Neuronal stem cell (in vitro differentiated cells): ENCODE data around the gene FXYD5.
A peak's percentile ranks its signal among the peaks of the same experiment; 100 is the strongest.

Experiments used
- DNase-seq: peaks from one replicate; pipeline ENCODE4 v3.0.0-alpha.2; 2013; ENCODE audit warnings: low spot score
- H2AFZ ChIP-seq: one replicate; pipeline ENCODE4 v1.6.1; 2013; ENCODE audit warnings: mild to moderate bottlenecking, low read length, inconsistent platforms
- H2AK5ac ChIP-seq: 2 replicates; pipeline ENCODE4 v1.6.1; 2013; ENCODE audit warnings: low read depth, mild to moderate bottlenecking, inconsistent platforms, low read length, moderate library complexity, mixed read lengths
- H2BK120ac ChIP-seq: 2 replicates; pipeline ENCODE4 v1.6.1; 2013; ENCODE audit warnings: low read depth, mild to moderate bottlenecking, inconsistent platforms, low read length, moderate library complexity, mixed read lengths
- H2BK12ac ChIP-seq: one replicate; pipeline ENCODE4 v1.6.1; 2013; ENCODE audit warnings: low read length, inconsistent platforms
- H2BK15ac ChIP-seq: 2 replicates; pipeline ENCODE4 v1.6.1; 2013; ENCODE audit warnings: mild to moderate bottlenecking, low read length, inconsistent platforms, mixed read lengths
- H2BK5ac ChIP-seq: one replicate; pipeline ENCODE4 v1.6.1; 2013; ENCODE audit warnings: inconsistent platforms, mild to moderate bottlenecking, low read length, moderate library complexity
- H3K14ac ChIP-seq: one replicate; pipeline ENCODE4 v1.6.1; 2013; ENCODE audit warnings: low read length, inconsistent platforms
- H3K18ac ChIP-seq: 2 replicates; pipeline ENCODE4 v1.6.1; 2013; ENCODE audit warnings: low read length, inconsistent platforms
- H3K23ac ChIP-seq: 2 replicates; pipeline ENCODE4 v1.6.1; 2013; ENCODE audit warnings: low read depth, mild to moderate bottlenecking, mixed read lengths, low read length, inconsistent platforms; ENCODE audit not compliant: poor library complexity
- H3K27ac ChIP-seq: replicated peaks from 3 replicates; pipeline ENCODE4 v1.5.1; 2013; ENCODE audit warnings: low read length, inconsistent platforms
- H3K27me3 ChIP-seq, 3 experiments: 2 replicates each; pipeline ENCODE4 v1.6.1; 2013; ENCODE audit warnings: low read length in 3 of 3, mild to moderate bottlenecking in 2 of 3, inconsistent platforms in 1 of 3, low read depth in 1 of 3, mixed read lengths in 1 of 3, moderate library complexity in 1 of 3; ENCODE audit not compliant: control insufficient read depth in 3 of 3, insufficient read depth in 3 of 3
- H3K36me3 ChIP-seq, 2 donors: replicated peaks in 1 of 2; 2 replicates each; pipeline ENCODE4 v1.6.1; 2013; ENCODE audit warnings: low read length in 2 of 2; ENCODE audit not compliant: control insufficient read depth in 2 of 2, insufficient read depth in 2 of 2
- H3K4ac ChIP-seq: 2 replicates; pipeline ENCODE4 v1.6.1; 2013; ENCODE audit warnings: inconsistent platforms, mild to moderate bottlenecking, low read length, moderate library complexity
- H3K4me1 ChIP-seq, 2 donors: 1 replicate in 1 of 2; 2 replicates in 1 of 2; pipeline ENCODE4 v1.6.1; 2013; ENCODE audit warnings: low read length in 2 of 2, low read depth in 1 of 2; ENCODE audit not compliant: control insufficient read depth in 2 of 2, insufficient read depth in 1 of 2
- H3K4me2 ChIP-seq: one replicate; pipeline ENCODE4 v1.6.1; 2013; ENCODE audit warnings: mild to moderate bottlenecking, low read length, inconsistent platforms; ENCODE audit not compliant: insufficient read depth, poor library complexity, severe bottlenecking
- H3K4me3 ChIP-seq, 2 donors: 2 replicates each; pipeline ENCODE4 v1.5.1; 2013; ENCODE audit warnings: low read length in 2 of 2, mild to moderate bottlenecking in 2 of 2, inconsistent platforms in 1 of 2, moderate library complexity in 1 of 2
- H3K79me1 ChIP-seq: one replicate; pipeline ENCODE4 v1.6.1; 2013; ENCODE audit warnings: low read depth, mild to moderate bottlenecking, inconsistent platforms, low read length, moderate library complexity
- H3K9ac ChIP-seq: one replicate; pipeline ENCODE4 v1.6.1; 2013; ENCODE audit warnings: mild to moderate bottlenecking, low read depth, low read length, inconsistent platforms; ENCODE audit not compliant: poor library complexity
- H3K9me3 ChIP-seq, 2 donors: replicated peaks in 1 of 2; 2 replicates each; pipeline versions ENCODE3 to v1.6.1; 2013; ENCODE audit warnings: low read length in 2 of 2, mild to moderate bottlenecking in 2 of 2, inconsistent platforms in 1 of 2, low read depth in 1 of 2, mixed read lengths in 1 of 2, moderate library complexity in 1 of 2; ENCODE audit not compliant: control insufficient read depth in 2 of 2, insufficient read depth in 1 of 2
- H4K8ac ChIP-seq: one replicate; pipeline ENCODE4 v1.6.1; 2013; ENCODE audit warnings: low read depth, mild to moderate bottlenecking, inconsistent platforms, low read length, moderate library complexity
- H4K91ac ChIP-seq: one replicate; pipeline ENCODE4 v1.6.1; 2013; ENCODE audit warnings: low read length, low read depth, mild to moderate bottlenecking, inconsistent platforms; ENCODE audit not compliant: poor library complexity
- WGBS, 2 donors: extraction: QIAGEN DNeasy Blood & Tissue Kit; methylation state at CpG; one replicate each; pipeline ENCODE4 v1.1.7; 2013; ENCODE audit warnings: missing lambda C conversion rate in 2 of 2, mixed read lengths in 1 of 2; ENCODE audit not compliant: insufficient read length in 2 of 2, insufficient replicate concordance in 1 of 2; ENCODE audit errors: extremely low coverage in 2 of 2; 5-methylcytosine and 5-hydroxymethylcytosine counted together

The FXYD5 gene

GRCh38 chr19:35155441-35155840 is 906 bp downstream of the FXYD5 start:
- Histone ChIP-seq H3K9ac (peak overlapping the region; percentile 33), H3K4me2 (peak overlapping the region; percentile 86), H2BK5ac (peak overlapping the region; percentile 62), H3K4ac (no peak overlapping the region), H2BK15ac (peak overlapping the region; percentile 84), H3K27me3 (peaks cover 7 to 72% (median 31%) of the 10 kb centered on the region in 3 experiments), H2AK5ac (peak overlapping the region; percentile 89), H2BK120ac (no peak overlapping the region), H2AFZ (peak overlapping the region; percentile 86), H3K4me3 (no peak overlapping the region), H3K18ac (peak overlapping the region; percentile 94), H2BK12ac (no peak overlapping the region), H3K79me1 (no peaks in the 10 kb centered on the region), H4K91ac (no peak overlapping the region), H3K4me1 (peaks cover 2 to 13% of the 10 kb centered on the region in 2 donors), H3K27ac (no peak overlapping the region), H3K36me3 (no peaks in the 10 kb centered on the region), H3K9me3 (no peaks in the 10 kb centered on the region), H4K8ac (no peak overlapping the region), H3K14ac (no peak overlapping the region), H3K23ac (peak overlapping the region; percentile 77)
- WGBS, 2 donors, result no CpG with 5 or more reads among the region's 17 CpGs
- DNase-seq, result no peak

GRCh38 chr19:35155981-35156672 is 1.6 kb downstream of the FXYD5 start:
- no peak overlapping the region for H4K91ac ChIP-seq
- WGBS, 2 donors, result no CpG with 5 or more reads among the region's 6 CpGs

GRCh38 chr19:35156673-35157014 is 2.1 kb downstream of the FXYD5 start:
- no peaks in the 10 kb centered on the region for H3K36me3 ChIP-seq

More at GRCh38 chr19:35155981-35156672, 1.6 kb downstream of the FXYD5 start:
- Histone ChIP-seq H2AFZ (no peak overlapping the region), H3K23ac (no peak overlapping the region), H3K9ac (no peak overlapping the region), H3K9me3 (no peaks in the 10 kb centered on the region), H2BK12ac (no peak overlapping the region), H2BK5ac (no peak overlapping the region), H4K8ac (no peak overlapping the region), H3K4me2 (no peak overlapping the region), H3K4me3 (no peak overlapping the region), H3K18ac (no peak overlapping the region), H2BK120ac (no peak overlapping the region), H3K4ac (no peak overlapping the region), H3K27ac (no peak overlapping the region), H3K14ac (no peak overlapping the region), H3K36me3 (no peaks in the 10 kb centered on the region), H3K27me3 (peaks cover 7 to 65% (median 31%) of the 10 kb centered on the region in 3 experiments), H3K4me1 (peaks cover 2 to 13% of the 10 kb centered on the region in 2 donors), H2AK5ac (peak overlapping the region; percentile 89), H2BK15ac (no peak overlapping the region), H3K79me1 (no peaks in the 10 kb centered on the region)
- no peak for DNase-seq

GRCh38 chr19:35157431-35157830 is 2.9 kb downstream of the FXYD5 start:
- Histone ChIP-seq H3K36me3 (no peaks in the 10 kb centered on the region), H3K9me3 (no peaks in the 10 kb centered on the region), H3K14ac (no peak overlapping the region), H2BK120ac (no peak overlapping the region), H3K23ac (no peak overlapping the region), H3K4me2 (no peak overlapping the region), H4K91ac (no peak overlapping the region), H2AFZ (no peak overlapping the region), H3K27me3 (peaks cover 7 to 57% (median 29%) of the 10 kb centered on the region in 3 experiments), H4K8ac (no peak overlapping the region), H3K27ac (no peak overlapping the region), H3K4me3 (no peak overlapping the region), H3K9ac (no peak overlapping the region), H2AK5ac (no peak overlapping the region), H3K79me1 (no peaks in the 10 kb centered on the region), H2BK5ac (no peak overlapping the region), H2BK12ac (no peak overlapping the region), H3K18ac (no peak overlapping the region), H3K4me1 (peaks cover 2 to 13% of the 10 kb centered on the region in 2 donors), H2BK15ac (no peak overlapping the region), H3K4ac (no peak overlapping the region)
- no CpG with 5 or more reads among the region's 4 CpGs for WGBS, 2 donors
- DNase-seq, result no peak

More at GRCh38 chr19:35156673-35157014, 2.1 kb downstream of the FXYD5 start:
- Histone ChIP-seq H2BK5ac (no peak overlapping the region), H2BK15ac (no peak overlapping the region), H4K91ac (no peak overlapping the region), H3K9me3 (no peaks in the 10 kb centered on the region), H3K23ac (no peak overlapping the region), H2AK5ac (no peak overlapping the region), H3K27ac (no peak overlapping the region), H3K4me3 (no peak overlapping the region), H3K27me3 (peaks cover 7 to 60% (median 29%) of the 10 kb centered on the region in 3 experiments), H2BK120ac (no peak overlapping the region), H3K4me2 (no peak overlapping the region), H3K18ac (no peak overlapping the region), H2AFZ (no peak overlapping the region), H2BK12ac (no peak overlapping the region), H4K8ac (no peak overlapping the region), H3K4me1 (peaks cover 2 to 13% of the 10 kb centered on the region in 2 donors), H3K14ac (no peak overlapping the region), H3K9ac (no peak overlapping the region), H3K79me1 (no peaks in the 10 kb centered on the region), H3K4ac (no peak overlapping the region)
- no CpG with 5 or more reads among the region's 7 CpGs for WGBS, 2 donors
- no peak for DNase-seq
